GDM1 (cell line): ENCODE data around the gene CERS6.

Source experiments
- DNase-seq: peaks from one replicate; lab custom pipeline; 2025; lab: John Stamatoyannopoulos, UW

CERS6 gene

GRCh38 chr2:168568476-168569267 is 112.6 kb downstream of the CERS6 start:
- no peak for DNase-seq

- no peak for DNase-seq
Measured at GRCh38 chr2:168571061-168571460, 115.0 kb downstream of the CERS6 start.

GRCh38 chr2:168573128-168573903 is 117.2 kb downstream of the CERS6 start:
- no peak for DNase-seq

- no peak for DNase-seq
Measured at GRCh38 chr2:168574856-168575630, 119.0 kb downstream of the CERS6 start.

GRCh38 chr2:168577885-168578284 is 121.8 kb downstream of the CERS6 start:
- DNase-seq = no peak

- DNase-seq = no peak
Measured at GRCh38 chr2:168583064-168583709, 127.1 kb downstream of the CERS6 start.

- DNase-seq = no peak
Measured at GRCh38 chr2:168583710-168584521, 127.8 kb downstream of the CERS6 start.

- DNase-seq = no peak
Measured at GRCh38 chr2:168584911-168585310, 128.8 kb downstream of the CERS6 start.

GRCh38 chr2:168585700-168586099 is 129.6 kb downstream of the CERS6 start:
- DNase-seq = no peak

- DNase-seq = no peak
Measured at GRCh38 chr2:168587307-168587706, 131.2 kb downstream of the CERS6 start.

- DNase-seq = no peak
Measured at GRCh38 chr2:168589236-168590211, 133.5 kb downstream of the CERS6 start.

GRCh38 chr2:168592181-168592831 is 136.2 kb downstream of the CERS6 start:
- no peak for DNase-seq

- no peak for DNase-seq
Measured at GRCh38 chr2:168593713-168594112, 137.6 kb downstream of the CERS6 start.

GRCh38 chr2:168594778-168595177 is 138.7 kb downstream of the CERS6 start:
- no peak for DNase-seq

GRCh38 chr2:168596881-168597655 is 141.0 kb downstream of the CERS6 start:
- no peak for DNase-seq

GRCh38 chr2:168599738-168600137 is 143.7 kb downstream of the CERS6 start:
- no peak for DNase-seq

GRCh38 chr2:168600949-168601348 is 144.9 kb downstream of the CERS6 start:
- DNase-seq = no peak

- DNase-seq = peak; percentile 6
Measured at GRCh38 chr2:168601741-168602140, 145.7 kb downstream of the CERS6 start.

- no peak for DNase-seq
Measured at GRCh38 chr2:168602379-168602778, 146.3 kb downstream of the CERS6 start.
